ENCODE results near the gene REEP3.
"Not testable (repeated sequence)": the region's sequence is repeated elsewhere in the genome, so short reads cannot be mapped to it uniquely, and the experiment has no call there.

Gene REEP3

GRCh38 chr10:63520500-63521415 is at the start of gene REEP3:
REEP3 (plus strand) TSS chr10:63521401; CDS start chr10:63521546, 145 bp downstream.
- DNase-seq (ENCODE audit: low read depth) = peak; percentile 22

- DNase-seq (ENCODE audit: low read depth) = no peak
Measured at GRCh38 chr10:63474488-63474887, 46.7 kb upstream of the REEP3 start.

GRCh38 chr10:63477927-63478326 is 43.3 kb upstream of the REEP3 start:
- no peak for DNase-seq (ENCODE audit: low read depth)

- DNase-seq (ENCODE audit: low read depth) = no peak
Measured at GRCh38 chr10:63478564-63478963, 42.6 kb upstream of the REEP3 start.

GRCh38 chr10:63480237-63480636 is 41.0 kb upstream of the REEP3 start:
- DNase-seq (ENCODE audit: low read depth) = no peak

GRCh38 chr10:63481815-63482421 is 39.3 kb upstream of the REEP3 start:
- no peak for DNase-seq (ENCODE audit: low read depth)

GRCh38 chr10:63483983-63484382 is 37.2 kb upstream of the REEP3 start:
- no peak for DNase-seq (ENCODE audit: low read depth)

- DNase-seq (ENCODE audit: low read depth) = no peak
Measured at GRCh38 chr10:63487990-63488389, 33.2 kb upstream of the REEP3 start.

GRCh38 chr10:63489838-63490237 is 31.4 kb upstream of the REEP3 start:
- no peak for DNase-seq (ENCODE audit: low read depth)

- DNase-seq (ENCODE audit: low read depth) = no peak
Measured at GRCh38 chr10:63491588-63492316, 29.4 kb upstream of the REEP3 start.

- DNase-seq (ENCODE audit: low read depth) = not testable (repeated sequence)
Measured at GRCh38 chr10:63492317-63492690, 28.9 kb upstream of the REEP3 start.

GRCh38 chr10:63493004-63493403 is 28.2 kb upstream of the REEP3 start:
- DNase-seq (ENCODE audit: low read depth) = no peak

- DNase-seq (ENCODE audit: low read depth) = no peak
Measured at GRCh38 chr10:63494951-63495350, 26.2 kb upstream of the REEP3 start.

GRCh38 chr10:63496561-63496960 is 24.6 kb upstream of the REEP3 start:
- DNase-seq (ENCODE audit: low read depth) = no peak

- DNase-seq (ENCODE audit: low read depth) = no peak
Measured at GRCh38 chr10:63497321-63497720, 23.9 kb upstream of the REEP3 start.

- DNase-seq (ENCODE audit: low read depth) = no peak
Measured at GRCh38 chr10:63498665-63499064, 22.5 kb upstream of the REEP3 start.

- not testable (repeated sequence) for DNase-seq (ENCODE audit: low read depth)
Measured at GRCh38 chr10:63500551-63500950, 20.6 kb upstream of the REEP3 start.

- DNase-seq (ENCODE audit: low read depth) = no peak
Measured at GRCh38 chr10:63501954-63502353, 19.2 kb upstream of the REEP3 start.

GRCh38 chr10:63502832-63503231 is 18.4 kb upstream of the REEP3 start:
- DNase-seq (ENCODE audit: low read depth) = no peak

GRCh38 chr10:63503395-63503794 is 17.8 kb upstream of the REEP3 start:
- no peak for DNase-seq (ENCODE audit: low read depth)

GRCh38 chr10:63504145-63504881 is 16.9 kb upstream of the REEP3 start:
- DNase-seq (ENCODE audit: low read depth) = no peak

GRCh38 chr10:63505562-63505961 is 15.6 kb upstream of the REEP3 start:
- DNase-seq (ENCODE audit: low read depth) = no peak
